GM10266 (cell line): ENCODE measurements around the gene RNF222.

ENCODE experiments used
- DNase-seq: peaks from one replicate; pipeline ENCODE4 v3.0.0; 2012; ENCODE audit errors: extremely low spot score
- TF ChIP-seq, protein P1 (sequence below): IDR thresholded peaks from 2 replicates; pipeline ENCODE4 v1.5.1; 2012; ENCODE audit warnings: mild to moderate bottlenecking, low read depth; ENCODE audit not compliant: control insufficient read depth, insufficient read depth; ENCODE audit errors: missing control alignments

RNF222 gene

DNA sequence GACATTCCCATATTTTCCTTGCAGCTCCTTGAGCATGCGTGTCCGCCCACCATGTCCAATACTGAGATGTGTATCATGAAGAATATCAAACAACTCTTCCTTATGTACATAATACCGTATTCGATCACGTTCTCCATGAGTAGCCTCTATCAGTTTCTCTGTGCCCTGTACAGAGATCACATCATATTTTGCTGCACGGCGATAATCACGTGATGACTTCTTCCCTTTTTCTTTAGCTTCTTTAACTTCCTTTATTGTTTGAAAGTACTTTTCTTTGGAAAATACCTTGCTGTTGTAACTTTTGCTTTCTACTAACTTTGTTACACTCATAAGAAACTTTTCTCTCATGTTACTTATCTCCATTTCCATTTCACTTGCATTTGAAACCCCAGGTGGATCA lies 27.7 kb downstream of the RNF222 start:
- DNase-seq, result no peak
- TF ChIP-seq, protein P1, sequence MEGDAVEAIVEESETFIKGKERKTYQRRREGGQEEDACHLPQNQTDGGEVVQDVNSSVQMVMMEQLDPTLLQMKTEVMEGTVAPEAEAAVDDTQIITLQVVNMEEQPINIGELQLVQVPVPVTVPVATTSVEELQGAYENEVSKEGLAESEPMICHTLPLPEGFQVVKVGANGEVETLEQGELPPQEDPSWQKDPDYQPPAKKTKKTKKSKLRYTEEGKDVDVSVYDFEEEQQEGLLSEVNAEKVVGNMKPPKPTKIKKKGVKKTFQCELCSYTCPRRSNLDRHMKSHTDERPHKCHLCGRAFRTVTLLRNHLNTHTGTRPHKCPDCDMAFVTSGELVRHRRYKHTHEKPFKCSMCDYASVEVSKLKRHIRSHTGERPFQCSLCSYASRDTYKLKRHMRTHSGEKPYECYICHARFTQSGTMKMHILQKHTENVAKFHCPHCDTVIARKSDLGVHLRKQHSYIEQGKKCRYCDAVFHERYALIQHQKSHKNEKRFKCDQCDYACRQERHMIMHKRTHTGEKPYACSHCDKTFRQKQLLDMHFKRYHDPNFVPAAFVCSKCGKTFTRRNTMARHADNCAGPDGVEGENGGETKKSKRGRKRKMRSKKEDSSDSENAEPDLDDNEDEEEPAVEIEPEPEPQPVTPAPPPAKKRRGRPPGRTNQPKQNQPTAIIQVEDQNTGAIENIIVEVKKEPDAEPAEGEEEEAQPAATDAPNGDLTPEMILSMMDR, result no peak

DNA sequence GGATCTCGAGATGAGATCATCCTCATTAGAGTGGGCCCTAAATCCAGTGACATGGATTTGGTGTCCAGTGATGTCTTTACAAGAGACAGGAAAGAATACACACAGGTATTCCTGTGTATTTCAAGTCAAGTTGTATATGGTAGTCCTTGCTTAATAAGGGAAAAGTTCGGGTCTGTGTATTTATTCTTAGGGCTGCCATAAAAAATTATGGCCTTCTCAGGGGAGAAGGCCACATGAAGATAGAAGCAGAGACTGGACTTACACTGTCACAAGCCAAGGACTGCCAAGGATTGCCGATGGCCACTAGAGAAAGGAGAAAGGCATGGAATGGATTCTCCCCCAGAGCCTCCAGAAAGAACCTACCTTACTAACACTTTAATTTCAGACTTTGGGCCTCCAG lies 29.4 kb downstream of the RNF222 start:
- no peak for DNase-seq
- TF ChIP-seq, protein P1, result no peak

DNA sequence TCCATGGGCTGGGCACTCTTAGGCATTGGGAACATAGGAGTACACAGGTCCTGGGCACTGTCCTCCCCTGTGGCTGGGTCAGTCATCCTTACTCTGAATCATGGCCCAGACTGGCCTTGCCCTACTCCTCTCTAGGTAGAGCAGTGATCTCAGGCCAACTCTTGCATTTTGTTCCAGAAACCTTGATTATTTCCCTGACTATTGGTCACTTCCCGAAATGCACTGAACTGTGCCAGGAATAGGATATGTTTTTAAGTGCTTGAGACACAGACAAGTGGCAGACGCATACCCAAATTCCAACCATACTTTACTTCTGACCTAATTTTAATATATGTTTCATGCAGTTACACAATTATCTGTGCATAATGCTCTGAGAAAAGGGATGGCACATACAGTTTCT lies 31.4 kb downstream of the RNF222 start:
- DNase-seq, result no peak

DNA sequence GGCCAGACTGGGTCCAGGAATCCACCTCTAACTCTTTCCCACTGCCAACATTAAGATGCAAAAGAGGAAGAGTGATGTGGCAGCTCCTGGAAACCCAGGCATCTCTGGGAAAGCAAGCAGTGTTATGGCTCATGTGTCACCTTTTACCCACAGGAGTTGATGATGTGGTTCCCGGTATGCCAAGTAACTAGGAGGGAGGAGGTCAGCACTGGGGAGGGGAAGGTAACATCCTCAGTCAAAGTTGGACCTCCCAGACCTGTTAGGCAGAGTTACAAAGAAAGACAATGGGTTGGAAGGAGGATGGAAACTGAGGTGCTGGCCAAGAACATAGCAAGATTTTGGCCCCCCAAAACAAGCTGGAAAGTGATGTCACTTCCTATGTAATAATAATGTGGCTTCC lies 32.5 kb downstream of the RNF222 start:
- no peak for DNase-seq
- TF ChIP-seq, protein P1, result no peak

More for the DNA sequence above, 31.4 kb downstream of the RNF222 start:
- TF ChIP-seq, protein P1, result no peak

DNA sequence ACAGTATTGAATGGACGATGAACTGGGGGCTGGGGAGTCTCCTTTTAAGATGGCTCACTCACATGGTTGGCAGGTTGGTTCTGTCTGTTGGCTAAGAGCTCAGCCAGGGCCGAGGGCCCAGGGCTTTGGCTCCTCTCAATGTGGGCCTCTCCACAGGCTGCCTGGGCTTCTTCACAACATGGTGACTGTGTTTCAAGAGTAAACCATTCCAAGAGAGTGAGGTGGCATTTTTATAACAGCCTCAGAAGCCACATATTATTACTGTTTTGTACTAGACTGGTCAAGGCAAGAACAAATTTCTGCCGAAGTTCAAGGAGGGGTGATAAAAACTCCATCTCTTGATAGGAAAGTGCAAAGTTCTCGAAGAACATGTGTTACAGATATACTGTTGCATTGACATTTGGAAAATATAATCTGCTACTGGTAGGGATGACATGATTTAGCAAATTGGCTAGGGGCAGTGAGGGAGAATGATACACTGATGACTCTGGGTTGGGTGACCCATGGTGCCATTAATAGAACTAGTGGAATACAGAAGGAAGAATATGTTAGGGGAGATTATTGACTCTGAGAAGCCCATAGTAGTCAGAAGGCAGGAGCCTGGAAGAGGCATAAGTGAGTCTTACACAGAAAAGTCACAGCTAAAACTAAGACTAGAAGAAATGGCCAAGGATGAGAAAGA lies 34.8 kb downstream of the RNF222 start:
- TF ChIP-seq, protein P1, result no peak
- DNase-seq, result no peak

DNA sequence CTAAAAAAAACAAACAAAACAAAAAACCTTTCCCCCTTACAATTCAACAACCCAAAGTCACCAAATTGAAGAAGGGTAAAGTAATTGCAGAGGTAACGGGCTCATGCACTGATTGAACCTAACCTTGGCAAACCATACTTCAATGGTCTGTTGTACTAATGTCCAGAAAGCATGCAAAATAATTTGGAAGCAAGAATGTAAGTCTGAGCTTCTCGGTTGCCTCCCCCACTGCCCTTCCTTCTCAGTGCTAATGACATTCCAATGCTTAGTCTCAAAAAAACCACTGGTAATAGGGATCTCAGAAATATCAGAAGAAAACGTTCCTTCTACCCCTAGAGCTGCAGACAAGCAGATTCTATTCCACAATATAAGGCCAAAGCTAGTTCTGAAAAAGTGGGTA lies 36.9 kb downstream of the RNF222 start:
- DNase-seq, result no peak
- TF ChIP-seq, protein P1, result no peak

DNA sequence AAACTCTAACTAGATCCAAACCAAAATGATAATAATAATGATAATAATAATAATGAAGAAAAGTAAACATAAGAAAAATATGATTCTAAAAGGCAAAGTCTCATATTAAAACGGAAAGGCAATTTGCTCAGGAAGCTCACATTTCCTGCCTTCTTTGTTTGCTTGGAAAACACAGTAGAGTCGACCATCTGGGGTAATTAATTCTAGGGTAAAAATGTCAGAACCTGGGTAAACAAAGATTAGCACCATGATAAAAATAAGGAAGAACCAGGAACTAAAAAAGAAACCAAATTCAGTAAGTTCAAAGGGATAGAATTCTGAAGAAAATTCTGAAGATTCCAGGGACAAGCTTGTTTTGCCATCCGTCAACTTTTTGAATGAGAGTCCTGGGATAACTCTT lies 37.4 kb downstream of the RNF222 start:
- TF ChIP-seq, protein P1, result no peak
- no peak for DNase-seq
